ENCODE data around the gene MAMDC2.
"Not testable (repeated sequence)": the region's sequence is repeated elsewhere in the genome, so short reads cannot be mapped to it uniquely, and the experiment has no call there.

Gene MAMDC2

DNA sequence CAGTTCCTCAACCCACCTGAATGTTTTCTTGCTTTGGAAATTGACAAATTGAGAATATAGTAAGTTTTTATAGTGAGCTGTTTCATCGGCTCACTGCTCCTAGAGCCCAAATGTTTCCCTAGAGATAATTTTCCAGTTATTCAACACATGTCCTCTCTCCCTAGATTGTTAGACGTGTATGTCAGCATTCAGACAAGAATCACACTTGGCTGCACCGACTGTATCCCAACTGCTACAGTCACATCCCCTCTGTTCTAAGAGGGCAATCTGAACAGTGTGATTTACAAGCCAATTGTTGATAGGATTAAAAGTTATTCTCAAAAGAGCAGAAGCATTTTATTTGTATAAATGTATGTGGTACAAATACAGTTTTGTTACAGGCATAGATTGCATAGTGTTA is 93.9 kb downstream of the MAMDC2 start:
- DNase-seq = no peak

DNA sequence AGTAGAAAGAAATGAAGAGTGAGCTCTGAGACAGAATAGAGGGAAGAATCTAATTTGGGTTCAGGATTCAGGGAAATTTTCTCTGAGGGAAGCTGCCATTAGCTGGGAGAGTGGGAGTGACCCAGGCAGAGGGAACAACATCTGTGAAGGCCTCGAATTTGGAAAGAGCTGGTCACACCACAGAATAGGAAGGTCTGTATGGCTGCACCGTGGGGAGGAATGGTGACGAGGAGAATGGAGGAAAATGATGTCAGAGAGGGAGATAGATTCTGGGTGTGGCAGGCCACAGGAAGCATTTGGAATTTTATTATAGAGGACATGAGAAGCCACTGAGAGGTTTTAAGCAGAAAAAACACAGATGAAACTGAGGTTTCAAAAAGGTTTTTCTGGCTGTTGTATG is 98.5 kb downstream of the MAMDC2 start:
- no peak for DNase-seq

DNA sequence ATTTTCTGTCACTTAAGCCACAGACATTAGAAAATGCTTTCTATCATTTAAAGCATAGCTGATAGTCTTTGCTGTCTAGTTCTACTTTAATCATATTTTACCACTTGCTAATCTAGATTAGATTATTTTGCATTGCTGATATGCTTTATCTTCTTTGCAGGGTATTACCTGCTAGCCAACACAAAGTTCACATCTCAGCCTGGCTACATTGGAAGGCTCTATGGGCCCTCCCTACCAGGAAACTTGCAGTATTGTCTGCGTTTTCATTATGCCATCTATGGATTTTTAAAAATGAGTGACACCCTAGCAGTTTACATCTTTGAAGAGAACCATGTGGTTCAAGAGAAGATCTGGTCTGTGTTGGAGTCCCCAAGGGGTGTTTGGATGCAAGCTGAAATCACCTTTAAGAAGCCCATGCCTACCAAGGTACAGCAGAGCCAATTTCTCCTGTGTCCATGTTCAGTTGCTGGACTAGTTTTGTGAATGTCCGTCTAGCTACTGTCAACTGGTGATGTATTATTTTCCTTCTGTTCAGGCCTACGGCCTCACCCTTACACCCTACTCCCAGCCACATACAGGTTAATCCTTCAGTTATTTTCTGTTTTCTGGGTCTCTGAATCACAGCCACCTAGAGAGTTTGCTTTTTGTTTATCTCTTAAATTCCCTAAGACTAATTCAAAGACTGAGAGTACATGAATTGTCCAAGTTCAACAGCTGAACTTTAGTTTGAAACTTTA is 99.9 kb downstream of the MAMDC2 start:
- DNase-seq = no peak

DNA sequence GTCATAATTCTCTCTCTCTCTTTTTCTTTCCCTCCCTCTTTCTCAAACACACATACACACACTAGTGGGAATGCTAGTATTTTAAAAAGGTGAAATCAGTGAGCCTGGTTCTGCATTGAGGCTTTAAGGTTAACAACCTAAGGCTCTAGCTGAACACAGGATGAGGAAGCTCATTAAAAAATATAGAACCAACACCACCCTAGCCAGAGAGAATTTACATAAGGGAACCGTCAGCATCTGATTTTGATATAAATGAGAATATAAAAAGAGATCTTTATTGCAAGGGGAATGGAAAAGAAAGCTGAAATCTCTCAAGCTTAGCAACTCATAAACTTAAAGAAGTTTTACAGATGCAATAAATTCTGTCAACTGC is 100.5 kb downstream of the MAMDC2 start:
- no peak for DNase-seq

DNA sequence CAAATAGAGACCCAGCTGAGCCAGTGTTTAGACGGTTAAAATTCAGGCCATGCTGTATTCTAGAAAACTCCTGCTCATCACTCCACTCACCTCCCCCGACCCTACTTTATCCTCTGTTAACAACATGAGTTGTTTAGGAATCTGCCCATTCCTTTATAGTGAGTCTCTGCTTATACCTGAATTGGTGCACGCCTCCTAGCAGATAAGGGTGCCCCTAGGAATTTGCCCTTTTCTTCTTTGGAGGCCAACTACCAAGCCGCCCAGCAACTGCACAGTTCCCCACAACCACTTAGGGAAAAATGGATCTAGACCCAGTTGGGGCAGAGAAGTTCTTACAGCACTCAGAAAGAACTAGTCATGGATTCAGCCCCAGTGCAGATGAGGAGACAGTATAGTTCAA is 102.3 kb downstream of the MAMDC2 start:
- DNase-seq = no peak

DNA sequence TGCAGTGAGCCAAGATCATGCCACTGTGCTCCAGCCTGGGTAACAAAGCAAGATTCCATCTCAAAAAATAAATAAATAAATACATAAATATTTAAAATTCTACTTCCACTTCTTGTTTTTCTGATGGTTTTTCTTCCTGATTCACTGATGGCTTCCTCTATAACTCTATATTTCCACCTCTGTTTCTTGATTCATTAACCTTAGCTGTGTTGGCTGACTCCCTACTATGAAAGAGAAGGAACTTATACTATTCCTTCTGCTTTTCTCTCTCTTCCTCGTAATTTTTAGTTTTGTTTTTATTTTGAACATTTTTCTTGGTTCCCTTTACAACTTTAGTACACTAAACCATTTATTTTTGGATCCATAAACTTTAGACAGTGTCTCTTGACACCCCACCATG is 103.5 kb downstream of the MAMDC2 start:
- DNase-seq = no peak

DNA sequence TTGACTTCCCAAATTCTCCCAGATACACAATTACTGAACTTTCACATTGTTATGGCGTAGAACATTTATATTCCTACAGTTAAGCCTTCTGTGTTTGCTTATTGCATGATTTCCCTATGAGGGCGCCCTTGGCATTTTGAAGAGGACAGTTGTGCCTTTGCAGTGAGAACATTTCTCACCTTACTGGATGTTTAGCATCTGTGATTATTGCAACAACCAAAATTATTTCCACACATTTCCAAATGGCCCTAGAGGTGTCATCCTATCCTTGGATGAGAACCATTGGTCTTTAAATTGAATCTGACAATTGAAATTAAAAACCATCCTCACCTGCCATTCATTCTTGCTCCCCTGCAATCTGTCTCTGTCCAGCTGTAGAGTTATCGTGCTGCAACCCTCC is 104.0 kb downstream of the MAMDC2 start:
- no peak for DNase-seq

DNA sequence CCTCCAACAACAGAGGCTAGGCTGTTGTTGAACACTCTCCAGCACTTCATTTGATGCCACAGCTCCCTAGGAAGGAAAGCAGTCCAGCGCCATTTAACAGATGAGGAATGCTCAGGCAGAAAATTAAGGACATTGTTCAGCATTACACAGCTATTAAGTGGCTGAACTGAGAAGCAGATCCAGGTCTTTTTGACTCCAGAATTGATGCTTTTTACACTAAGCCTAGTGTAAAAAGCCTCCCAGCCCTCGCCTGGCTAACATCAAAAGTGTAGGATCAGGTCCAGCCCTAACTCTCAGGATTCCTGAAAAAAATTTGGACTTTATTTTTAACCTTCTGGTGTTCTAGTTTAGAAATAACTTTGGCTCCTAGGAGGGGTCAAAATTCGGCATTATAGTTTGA is 108.7 kb downstream of the MAMDC2 start:
- DNase-seq = no peak

DNA sequence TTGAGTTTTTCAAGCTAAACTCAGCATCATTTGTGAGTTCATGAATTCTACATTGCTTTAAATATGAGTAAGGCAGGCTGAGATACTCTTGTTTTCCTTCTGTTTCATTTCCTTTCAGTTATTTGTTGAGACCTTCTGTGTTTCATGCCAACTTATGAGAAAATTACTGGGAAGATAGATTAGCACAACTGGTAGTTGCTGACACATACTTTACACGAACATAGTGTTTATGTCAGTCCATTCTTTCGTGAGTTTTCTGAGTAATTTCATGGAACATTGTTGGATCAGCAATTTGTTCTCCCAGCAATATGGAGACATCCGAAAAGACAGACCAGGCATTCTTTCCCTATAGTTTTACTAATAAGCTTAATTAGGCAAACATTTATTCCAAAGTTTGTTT is 113.1 kb downstream of the MAMDC2 start:
- DNase-seq = no peak

DNA sequence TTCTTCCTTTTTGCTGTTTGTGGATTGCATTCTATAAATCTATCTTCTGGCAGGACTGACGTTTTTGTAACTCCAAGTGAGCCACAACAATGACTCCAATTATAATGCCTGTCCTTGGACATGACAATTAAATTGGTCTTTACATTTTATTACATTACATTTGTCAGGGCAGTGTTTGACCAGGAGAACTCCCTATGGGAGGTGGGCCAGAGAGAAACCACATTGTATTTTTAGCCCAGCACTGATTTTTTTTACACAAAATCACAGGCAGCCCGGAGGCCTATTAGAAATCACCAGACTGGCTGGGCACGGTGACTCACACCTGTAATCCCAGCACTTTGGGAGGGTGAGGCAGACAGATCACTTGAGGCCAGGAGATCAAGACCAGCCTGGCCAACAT is 116.0 kb downstream of the MAMDC2 start:
- no peak for DNase-seq

DNA sequence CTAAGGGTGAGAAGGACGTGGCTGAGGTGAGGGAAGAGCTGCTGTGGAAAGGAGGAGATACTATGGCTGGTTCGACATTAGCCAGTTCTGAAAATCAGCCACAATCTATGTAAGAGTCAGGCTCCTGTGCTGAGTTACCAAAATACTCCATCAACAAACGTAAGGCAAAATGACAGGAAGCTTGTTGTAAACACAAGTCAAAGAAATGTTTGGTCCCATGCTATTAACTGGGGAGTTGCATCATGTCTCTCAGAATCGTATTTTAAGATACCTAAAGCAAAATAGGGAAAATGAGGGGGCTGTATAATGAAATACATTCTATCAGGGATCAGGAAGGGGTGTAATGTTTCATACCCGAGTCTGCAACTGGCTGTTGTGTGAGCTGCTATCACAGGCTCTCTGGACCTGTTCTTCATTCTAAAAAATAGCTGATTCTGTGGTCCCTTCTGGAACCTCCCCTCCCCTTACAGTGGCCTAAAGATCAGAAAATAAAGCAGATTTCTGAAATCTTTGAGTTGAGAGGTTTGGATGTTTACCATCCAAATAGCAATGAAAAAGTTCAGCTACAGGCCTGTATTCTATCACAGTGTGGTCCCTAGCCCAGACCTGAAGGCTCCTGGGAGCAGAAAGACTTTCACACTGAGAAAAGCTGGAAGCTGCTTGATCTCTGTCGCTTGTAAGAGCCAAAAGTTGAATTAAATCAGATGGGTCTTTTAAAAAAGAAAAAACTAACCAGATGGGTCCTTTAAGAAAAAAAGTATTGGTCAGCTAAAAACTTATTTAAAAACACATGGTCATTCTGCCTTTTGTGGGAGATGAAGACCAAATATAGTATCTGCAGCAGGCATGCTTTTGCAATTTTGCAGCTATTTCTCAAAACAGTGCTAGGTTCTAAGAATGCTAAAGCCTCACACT is 117.3 kb downstream of the MAMDC2 start:
- DNase-seq = no peak

DNA sequence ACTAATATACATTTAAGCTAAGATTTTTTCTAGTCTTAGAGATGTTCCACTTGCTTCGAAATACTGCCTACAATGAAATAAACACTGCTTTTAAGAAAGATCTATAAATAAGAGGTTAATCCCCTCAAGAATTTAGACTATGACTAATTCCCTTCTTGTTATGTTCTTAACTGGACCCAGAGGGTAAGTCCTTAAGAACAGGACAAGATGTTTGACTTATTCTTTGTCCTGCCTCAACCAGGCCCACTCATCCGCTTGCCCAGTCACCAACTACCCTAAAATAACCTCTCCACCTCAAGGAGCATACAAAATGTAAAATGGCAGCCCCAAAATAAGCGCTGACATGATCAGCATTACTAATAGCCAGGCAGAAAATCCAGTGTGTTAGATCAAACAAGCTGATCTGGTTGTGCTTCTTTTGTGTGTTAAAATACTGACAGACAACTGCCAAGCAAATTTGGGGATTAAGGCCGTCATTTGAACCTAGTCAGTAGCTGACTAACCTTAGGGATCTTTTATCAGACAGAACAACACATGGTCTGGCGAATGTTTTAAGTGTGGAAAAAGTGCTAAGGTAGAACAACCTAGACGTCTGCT is 121.5 kb downstream of the MAMDC2 start:
- no peak for DNase-seq

DNA sequence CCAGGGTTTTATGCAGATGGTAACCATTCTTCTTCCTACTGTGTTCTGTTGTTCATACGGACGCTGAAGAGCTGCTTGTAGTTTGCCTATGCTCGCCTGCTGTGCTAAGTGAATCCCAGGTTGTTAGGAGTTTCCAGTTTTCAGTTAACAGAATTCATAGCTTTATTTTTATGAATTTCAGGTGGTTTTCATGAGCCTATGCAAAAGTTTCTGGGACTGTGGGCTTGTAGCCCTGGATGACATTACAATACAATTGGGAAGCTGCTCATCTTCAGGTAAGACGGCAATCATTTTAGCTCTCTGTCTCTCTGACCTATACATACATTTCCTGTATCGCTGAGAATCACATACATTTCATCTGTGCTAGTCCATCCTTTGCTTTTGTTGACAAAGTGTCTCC is 124.9 kb downstream of the MAMDC2 start:
- DNase-seq = no peak

DNA sequence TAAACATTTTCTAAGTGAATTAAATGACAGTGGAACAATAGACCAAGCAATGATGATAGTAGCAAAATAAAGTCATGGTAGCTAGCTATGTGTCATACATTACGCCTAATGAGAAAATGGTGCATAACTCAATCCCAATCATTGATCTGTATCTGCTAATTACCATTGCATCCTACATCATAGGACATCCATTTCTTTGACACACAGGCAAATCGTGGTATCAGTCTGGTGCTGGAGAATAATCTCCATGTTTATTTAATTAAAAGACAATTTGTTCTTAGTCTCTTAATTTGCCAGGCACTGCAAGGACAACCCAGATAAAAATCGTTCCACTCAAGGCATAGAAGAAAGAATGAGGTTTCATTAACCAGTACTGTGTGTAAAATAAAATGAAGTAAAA is 125.6 kb downstream of the MAMDC2 start:
- DNase-seq = no peak

DNA sequence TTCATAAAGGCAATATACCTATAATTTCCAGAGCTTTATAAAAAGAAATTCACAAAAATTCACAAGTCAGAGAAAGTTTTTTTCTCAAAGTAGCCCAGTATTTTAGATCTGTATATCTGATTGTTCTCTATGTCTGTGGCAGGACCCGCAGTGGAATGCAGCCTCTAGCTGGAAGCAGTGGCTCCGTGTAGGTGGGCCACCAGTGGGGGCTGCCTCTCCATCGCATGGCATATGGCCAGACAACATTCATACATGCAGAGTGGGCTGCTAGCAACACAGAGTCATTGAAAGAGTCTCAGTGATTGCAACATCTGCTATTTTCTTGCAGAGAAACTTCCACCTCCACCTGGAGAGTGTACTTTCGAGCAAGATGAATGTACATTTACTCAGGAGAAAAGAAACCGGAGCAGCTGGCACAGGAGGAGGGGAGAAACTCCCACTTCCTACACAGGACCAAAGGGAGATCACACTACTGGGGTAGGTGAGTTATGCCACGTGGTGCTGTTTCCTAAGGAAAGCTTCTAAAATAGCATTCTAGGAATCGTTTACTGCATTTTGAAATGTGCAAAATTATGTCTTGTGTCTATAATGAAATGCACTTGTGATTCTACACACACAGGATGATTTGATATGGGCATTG is 126.6 kb downstream of the MAMDC2 start:
- DNase-seq = no peak

DNA sequence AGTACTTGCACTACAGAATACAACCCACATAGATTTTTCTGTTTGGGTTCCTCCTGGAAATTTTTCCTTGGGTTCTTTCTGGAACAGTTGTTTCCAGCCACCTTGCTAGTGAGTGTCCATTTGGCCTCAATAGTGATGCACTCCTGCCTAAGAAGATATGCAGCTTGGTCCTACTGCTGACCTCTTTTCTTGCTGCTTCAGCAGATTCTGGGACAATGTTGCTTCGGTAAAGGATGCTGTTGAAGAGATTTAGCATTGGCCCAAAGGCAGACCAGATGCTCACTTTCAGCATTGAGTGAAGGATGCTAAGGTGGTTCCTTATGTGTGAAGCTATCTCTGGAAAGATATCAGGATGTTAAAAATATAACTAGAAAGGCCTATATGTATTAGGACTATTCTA is 128.9 kb downstream of the MAMDC2 start:
- no peak for DNase-seq

DNA sequence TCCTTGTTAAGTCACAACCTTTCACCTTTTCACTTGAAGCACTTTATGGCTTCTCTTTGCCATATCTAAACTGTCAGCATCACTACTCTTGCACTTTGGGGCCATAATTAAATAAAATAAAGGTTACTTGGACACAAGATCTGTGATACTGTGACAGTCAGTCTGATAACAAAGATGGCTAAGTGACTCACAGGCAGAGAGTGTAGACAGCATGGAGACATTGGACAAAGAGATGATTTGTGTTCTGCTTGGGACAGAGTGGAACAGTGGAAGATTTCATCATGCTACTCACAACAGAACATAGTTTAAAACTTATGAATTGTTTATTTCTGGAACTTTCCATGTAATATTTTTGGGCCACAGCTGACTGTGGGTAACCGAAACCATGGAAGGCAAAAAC is 133.5 kb downstream of the MAMDC2 start:
- no peak for DNase-seq

DNA sequence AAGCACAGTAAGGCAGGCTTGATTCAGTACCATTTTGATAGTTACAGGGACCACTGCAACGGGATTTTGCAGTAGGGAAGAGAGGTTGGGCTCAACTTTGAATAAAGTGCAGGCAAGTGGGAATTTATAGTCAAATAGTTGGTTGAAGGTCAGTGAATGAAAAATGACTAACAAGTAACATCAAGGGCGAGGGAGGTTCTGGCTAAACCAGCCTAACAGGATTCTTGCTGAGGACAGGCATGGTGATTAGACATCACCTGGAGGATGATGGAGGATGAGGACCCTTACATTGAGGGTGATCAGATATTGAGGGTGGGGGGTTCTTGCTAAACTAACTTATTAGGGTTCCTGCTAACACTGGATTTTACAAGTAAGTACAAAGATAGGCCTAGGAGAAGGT is 149.1 kb downstream of the MAMDC2 start:
- no peak for DNase-seq

DNA sequence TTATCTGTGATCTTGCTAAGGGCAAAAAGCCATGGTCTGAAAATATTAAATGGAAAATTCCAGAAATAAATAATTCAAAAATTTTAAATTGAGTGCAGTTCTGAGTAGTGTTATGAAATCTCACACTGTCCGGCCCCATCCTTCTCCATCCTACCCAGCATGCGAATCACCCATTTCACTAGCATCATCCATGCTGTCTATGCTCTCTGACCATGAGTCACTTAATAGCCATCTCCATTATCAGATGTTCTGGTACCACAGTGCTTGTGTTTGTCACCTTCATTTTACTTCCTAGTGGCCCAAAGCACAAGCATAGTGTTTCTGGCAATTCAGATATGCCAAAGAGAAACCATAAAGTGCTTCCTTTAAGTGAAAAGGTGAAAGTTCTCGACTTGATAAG is 151.8 kb downstream of the MAMDC2 start:
- no peak for DNase-seq

DNA sequence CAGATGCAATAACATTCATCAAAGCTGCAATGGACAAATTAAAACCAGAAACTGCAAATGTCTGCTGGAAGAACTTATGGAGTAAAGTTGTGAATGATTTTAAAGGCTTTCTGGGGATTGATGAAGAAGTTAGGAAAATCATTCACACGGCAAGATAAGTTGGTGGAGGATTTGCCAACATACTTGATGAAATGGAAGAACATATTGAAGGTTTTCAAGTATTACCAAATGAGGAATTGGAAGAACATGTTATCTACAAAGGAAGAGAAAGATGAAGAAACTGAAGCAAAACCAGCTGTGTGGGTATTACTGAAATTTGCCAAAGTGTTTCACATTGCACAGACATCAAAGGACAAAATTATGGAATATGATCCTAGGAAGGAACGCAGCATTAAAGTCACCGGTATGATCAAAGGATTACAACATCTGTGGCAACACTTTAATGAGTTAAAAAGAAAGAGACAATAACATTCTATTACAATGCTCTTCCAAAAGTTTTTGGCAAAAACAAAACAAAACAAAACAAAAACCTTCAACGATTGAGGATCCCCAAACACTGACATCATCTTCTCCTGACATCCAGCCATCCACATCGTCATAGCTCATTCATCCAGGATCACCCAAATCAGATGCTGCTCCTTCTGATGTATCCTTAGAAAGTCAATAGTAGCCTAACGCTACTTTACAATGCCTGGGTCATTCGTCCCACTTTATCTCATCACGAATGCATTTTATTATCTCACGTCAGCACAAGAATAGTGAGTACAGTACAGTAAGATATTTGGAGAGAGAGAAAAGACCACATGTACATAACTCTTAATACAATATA is 153.8 kb downstream of the MAMDC2 start:
- no peak for DNase-seq

DNA sequence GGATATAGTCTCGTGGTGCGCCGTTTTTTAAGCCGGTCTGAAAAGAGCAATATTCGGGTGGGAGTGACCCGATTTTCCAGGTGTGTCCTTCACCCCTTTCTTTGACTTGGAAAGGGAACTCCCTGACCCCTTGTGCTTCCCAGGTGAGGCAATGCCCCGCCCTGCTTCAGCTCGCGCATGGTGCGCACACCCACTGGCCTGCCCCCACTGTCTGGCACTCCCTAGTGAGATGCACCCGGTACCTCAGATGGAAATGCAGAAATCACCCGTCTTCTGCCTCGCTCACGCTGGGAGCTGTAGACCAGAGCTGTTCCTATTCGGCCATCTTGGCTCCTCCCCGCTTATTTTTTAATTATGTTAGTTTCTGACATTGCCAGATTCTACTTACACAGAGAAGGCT is 161.1 kb downstream of the MAMDC2 start:
- not testable (repeated sequence) for DNase-seq

DNA sequence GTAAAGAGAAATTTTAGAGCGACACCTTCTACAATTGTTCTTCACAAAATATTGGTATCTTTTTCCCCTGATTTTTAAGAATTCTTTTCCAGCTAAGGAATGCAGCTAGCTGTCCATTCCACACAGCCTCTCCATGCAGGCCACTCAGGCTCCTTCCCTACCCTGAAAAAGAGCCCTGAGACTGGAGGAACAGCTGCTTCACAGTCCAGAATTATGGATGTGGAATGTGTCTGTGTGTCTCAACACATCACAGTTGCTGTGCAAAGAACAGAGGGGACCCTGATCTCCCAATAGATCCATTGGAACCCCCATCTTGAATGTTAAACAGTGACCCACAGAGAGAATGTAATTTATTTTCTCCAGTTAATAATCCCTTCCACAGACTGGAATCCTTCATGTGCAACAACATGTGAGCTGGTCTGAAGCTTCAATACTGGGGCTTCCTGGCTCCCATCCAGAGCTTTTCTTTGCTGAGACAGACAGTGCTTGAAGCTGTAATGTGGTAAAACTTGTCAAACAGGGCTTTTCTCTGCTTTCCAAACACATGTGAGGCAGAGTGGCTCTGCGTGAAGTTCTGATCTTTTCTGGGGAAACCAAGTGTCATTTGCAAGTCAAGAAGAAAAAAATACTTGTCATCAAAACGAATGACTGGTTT is 161.8 kb downstream of the MAMDC2 start:
- DNase-seq = no peak
